GM19328 (cell line): ENCODE results near the gene NIBAN1.
A peak's percentile ranks its signal among the peaks of the same experiment; 100 is the strongest.
"Not testable (repeated sequence)": the region's sequence is repeated elsewhere in the genome, so short reads cannot be mapped to it uniquely, and the experiment has no call there.

ENCODE experiments used
- ATAC-seq: cut with Tn5 transposase; IDR thresholded peaks from one replicate; pipeline ENCODE4 v1.9.1; 2021; ENCODE audit warnings: mild to moderate bottlenecking, moderate library complexity; ENCODE audit not compliant: unreplicated experiment

NIBAN1 gene, protein sequence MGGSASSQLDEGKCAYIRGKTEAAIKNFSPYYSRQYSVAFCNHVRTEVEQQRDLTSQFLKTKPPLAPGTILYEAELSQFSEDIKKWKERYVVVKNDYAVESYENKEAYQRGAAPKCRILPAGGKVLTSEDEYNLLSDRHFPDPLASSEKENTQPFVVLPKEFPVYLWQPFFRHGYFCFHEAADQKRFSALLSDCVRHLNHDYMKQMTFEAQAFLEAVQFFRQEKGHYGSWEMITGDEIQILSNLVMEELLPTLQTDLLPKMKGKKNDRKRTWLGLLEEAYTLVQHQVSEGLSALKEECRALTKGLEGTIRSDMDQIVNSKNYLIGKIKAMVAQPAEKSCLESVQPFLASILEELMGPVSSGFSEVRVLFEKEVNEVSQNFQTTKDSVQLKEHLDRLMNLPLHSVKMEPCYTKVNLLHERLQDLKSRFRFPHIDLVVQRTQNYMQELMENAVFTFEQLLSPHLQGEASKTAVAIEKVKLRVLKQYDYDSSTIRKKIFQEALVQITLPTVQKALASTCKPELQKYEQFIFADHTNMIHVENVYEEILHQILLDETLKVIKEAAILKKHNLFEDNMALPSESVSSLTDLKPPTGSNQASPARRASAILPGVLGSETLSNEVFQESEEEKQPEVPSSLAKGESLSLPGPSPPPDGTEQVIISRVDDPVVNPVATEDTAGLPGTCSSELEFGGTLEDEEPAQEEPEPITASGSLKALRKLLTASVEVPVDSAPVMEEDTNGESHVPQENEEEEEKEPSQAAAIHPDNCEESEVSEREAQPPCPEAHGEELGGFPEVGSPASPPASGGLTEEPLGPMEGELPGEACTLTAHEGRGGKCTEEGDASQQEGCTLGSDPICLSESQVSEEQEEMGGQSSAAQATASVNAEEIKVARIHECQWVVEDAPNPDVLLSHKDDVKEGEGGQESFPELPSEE

GRCh38 chr1:184974056-184974836, at the start of gene NIBAN1:
Gene NIBAN1 (minus strand): TSS chr1:184974508. CDS start chr1:184974356, 152 bp downstream.
- peak; percentile 52 for ATAC-seq

DNA sequence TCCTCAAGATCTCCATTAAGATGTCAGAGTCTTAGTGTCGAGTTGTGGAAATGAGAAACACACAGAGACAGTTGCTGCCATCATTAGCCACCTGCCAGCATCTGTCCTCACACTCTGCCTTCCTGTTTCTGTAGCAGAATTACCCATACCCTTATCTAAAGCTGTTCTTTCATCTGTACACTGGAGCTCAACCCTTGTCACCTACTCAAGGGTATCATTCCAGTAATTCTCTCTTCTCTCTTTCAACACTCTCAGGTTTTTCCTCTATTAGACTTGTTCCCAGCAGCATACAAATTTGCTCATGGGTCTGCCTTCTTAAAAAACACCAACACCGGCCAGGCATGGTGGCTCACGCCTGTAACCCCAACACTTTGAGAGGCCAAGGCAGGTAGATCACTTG, 43.7 kb upstream of the NIBAN1 start:
- ATAC-seq, result no peak

- ATAC-seq, result no peak
Observed at GRCh38 chr1:185017338-185017737, 43.0 kb upstream of the NIBAN1 start.

DNA sequence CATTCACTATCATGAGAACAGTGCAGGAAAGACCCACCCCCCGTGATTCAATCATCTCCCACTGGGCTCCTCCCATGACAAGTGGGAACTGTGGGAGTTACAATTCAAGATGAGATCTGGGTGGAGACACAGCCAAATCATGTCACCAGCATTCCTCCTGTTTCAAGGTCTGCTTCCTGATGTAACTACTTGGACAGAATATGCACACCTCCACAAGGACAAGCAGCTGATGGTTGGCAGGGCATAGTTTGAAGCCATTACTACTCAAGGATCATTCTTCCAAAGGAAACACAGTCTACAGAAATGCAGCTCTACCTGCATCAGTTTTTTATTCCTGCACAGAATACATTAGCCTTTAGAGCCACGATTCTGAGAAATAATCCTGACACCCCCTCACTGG, 42.6 kb upstream of the NIBAN1 start:
- no peak for ATAC-seq

DNA sequence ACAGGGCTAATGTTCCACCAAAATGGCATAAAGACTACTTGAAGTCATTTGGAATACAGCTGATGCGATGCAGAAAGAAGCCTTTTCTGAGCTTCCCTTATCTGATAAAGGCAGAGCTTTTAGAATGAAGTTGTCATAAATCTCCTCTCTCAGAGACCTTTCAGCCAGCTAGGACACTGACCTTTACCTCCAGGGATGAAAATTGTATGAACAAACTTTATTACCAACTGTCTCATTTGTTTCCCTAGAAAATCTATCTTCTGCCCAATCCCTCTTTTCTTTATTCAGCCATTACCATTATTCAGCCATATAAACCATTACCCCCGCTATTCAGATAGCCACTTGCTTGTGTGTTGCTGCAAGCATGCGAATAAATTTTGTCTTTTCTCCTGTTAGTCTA, 41.3 kb upstream of the NIBAN1 start:
- no peak for ATAC-seq

- ATAC-seq, result no peak
Observed at GRCh38 chr1:185014941-185015340, 40.6 kb upstream of the NIBAN1 start.

- ATAC-seq, result no peak
Observed at GRCh38 chr1:185010361-185010760, 36.1 kb upstream of the NIBAN1 start.

- no peak for ATAC-seq
Observed at GRCh38 chr1:185008838-185009237, 34.5 kb upstream of the NIBAN1 start.

DNA sequence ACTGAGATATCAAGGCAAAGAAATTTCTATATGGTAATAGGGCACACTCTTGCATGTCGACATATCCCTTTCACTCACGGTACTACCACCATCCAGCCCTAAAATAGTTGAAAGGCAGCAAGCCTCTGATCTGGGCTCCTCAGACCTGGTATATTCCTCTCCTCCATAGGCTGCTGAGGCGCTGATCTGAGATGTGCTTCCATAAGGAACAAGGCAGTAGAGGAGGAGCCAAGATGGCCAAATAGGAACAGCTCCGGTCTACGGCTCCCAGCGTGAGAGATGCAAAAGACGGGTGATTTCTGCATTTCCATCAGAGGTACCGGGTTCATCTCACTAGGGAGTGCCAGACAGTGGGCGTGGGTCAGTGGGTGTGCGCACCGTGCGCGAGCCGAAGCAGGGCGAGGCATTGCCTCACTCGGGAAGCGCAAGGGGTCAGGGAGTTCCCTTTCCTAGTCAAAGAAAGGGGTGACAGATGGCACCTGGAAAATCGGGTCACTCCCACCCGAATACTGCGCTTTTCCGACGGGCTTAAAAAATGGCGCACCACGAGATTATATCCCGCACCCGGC, 27.1 kb upstream of the NIBAN1 start:
- ATAC-seq, result not testable (repeated sequence)

DNA sequence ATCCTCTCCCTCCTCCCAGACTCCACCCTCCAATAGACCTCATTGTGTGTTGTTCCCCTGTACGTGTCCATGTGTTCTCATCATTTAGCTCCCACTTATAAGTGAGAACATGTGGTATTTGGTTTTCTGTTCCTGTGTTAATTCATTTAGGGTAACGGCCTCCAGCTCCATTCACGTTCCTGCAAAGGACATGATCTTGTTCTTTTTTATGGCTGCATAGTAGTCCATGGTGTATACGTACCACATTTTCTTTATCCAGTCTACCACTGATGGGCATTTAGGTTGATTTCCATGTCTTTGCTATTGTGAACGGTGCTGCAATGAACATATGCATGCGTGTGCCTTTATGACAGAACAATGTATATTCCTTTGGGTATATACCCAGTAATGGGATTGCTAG, 25.7 kb upstream of the NIBAN1 start:
- ATAC-seq, result not testable (repeated sequence)

DNA sequence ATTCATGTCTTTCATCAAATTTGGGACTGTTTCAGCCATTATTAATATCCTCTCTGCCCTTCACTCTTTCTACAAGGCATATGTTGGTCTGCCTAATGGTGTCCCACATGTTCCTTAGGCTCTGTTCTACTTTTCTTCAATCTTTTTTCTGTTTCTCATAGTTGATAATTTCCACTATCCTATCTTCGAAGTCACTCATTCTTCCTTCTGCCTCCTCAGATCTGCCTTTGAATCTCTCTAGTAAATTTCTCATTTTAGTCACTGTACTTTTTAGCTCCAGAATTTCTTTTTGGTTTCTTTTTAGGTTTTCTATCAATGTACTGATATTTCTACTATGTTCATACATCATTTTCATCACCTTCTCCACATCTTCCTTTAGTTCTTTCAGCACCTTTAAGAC, 20.0 kb upstream of the NIBAN1 start:
- ATAC-seq, result no peak

DNA sequence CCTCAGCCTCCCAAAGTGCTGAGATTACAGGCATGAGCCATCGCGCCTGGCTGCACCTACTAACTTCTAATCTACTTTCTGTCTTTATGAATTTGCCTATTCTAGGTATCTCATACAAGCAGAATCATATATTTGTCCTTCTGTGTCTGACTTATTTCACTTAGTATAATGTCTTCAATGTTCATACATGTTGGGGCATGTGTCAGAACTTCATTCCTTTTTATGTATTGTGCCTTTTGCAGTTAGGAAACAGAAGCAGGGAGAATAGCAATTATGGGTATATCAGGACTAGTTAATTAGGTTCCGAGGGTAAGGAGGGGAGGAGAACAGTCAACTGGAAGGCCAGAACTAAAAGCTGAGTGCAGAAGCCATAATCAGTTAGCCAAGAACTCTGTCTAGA, 18.0 kb upstream of the NIBAN1 start:
- no peak for ATAC-seq

DNA sequence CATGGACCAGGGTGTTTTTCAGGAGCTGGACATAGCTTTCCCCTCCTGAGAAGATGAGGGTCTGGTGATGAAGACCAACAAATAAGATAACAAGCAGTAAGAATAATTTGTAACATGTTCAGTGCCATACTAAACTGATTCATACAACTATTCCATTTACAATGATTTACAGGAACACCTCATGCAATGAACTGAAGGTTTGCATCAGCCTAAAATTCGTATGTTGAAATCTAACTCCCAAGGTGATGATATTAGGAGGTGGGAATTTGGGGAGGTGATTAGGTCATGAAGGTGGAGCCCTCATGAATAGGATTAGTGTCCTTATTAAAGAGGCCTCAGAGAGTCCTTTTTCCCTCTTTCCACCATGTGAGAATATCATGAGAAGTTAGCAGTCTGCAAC, 15.9 kb upstream of the NIBAN1 start:
- ATAC-seq, result no peak

- ATAC-seq, result no peak
Observed at GRCh38 chr1:184988506-184988905, 14.2 kb upstream of the NIBAN1 start.

DNA sequence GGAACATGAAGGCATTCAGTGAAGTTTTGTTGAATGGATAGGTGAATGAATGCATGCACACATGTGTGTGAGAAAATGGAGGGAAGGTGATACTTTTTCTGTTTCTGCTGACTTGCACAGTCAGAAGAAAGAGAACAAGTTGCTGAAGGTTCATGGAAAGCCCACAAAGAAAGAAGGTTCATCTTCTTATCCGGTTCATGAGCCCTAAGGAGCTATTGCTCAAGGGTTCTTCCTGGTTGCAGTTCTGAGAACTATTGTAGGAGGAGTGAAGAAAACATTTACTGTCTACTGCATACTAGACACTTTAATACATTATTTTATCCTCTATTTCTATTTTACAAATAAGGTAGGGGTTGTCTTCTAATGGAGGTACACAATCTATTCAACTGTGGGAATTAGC, 13.4 kb upstream of the NIBAN1 start:
- ATAC-seq, result no peak

GRCh38 chr1:184986250-184986649, 11.9 kb upstream of the NIBAN1 start:
- no peak for ATAC-seq

DNA sequence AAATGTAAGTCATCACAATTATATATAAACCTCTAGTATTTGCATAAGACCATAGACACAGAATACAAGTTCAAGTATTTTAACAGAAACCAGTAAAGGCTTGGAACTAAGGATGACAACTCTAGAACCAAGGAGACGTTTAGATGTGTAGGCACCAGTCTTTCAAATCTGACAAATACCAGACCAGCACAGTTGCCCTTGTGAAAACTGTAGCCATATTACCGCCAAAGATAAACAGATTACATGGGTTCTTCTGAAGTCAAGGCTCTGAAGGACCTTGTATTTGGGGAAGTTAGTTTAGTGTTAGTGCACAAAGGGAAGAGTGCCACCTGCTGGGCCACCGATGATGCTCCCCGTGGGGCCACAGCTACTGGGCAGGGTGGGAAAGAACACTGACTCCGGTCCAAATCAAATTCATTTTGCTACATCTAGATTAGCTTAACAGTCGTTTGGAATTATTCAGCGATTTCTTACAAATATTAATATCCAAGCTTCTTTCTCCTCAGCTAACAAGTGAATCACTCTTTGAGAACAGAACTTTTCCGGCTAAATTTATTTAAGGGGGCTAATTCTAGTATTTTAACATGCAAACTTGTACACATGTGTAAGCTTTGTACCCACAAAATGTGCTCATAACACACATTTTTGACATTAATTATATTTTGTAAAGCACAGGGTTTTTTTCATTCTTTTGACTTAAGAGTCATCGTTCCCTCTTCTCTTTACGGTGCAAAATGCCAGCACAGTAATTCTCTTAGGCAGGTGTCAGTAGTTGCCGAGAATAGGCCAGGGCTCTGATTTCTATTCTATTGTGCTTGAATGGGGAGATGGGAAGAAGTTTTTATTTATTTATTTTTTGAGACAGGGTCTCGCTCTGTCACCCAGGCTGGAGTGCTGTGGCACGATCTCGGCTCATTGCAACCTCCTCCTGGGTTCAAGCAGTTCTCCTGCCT, 8.0 kb upstream of the NIBAN1 start:
- peak; percentile 90 for ATAC-seq

DNA sequence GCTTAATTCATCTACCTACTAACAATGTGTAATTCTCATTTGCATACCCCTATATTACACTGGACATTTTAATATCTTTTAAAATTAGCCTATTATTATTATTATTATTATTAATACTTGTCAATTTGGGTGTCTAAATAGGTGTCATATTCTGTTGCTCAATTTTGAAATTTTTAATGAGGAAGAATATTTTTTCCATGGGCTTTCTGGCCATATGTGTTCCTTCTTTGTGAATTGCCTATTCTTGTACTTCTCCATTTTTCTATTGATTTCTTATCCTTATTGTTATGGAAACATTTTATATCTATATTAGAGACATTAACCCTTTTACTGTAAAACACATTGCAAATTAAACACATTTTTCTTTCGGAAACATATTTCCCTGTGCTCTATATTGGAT, 6.4 kb upstream of the NIBAN1 start:
- no peak for ATAC-seq

DNA sequence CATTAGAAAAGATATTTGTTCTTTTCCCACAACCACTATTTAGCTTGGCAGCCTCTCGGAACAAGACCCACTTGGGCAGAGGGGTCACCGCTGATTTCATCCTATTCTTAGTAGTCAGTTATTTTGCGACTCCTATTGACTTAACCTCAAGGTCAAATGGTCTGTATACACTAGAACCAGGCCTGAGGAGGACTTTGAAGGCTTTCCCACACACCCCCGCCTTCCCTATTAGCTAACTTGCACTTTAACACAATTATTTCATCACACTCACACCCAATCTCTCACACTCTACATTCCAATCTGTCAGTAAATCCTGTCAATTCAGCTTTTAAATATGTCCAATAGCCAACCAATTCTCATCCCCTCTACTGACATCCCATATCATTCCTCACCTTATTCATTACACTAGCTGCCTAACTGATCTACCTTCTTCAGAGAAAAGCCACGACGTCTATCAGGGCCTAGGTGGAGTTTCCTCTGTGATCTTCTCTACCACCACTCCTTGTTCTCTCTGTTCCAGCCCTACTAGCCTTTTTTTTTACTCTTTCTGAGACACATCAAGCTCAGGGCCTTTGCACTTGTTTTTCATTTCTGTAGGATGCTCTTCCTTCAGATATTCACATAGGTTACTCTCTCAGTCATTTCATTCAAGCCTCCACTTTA, 1.0 kb upstream of the NIBAN1 start:
- ATAC-seq, result no peak
